GM23338 (cell line): ENCODE measurements around the gene NPAS3. TPM values are rescaled to one million over a fixed set of nuclear protein-coding genes. Genes with fewer than 3 reads are reported as not detected.

Source experiments
- ATAC-seq: fragments of 200-7000 bp; cut with Tn5 transposase; 3 replicates; pipeline ENCODE4 v1.9.1; 2020
- DNase-seq: peaks from one replicate; pipeline ENCODE4 v3.0.0-alpha.2; 2015; ENCODE audit warnings: low spot score
- H2AFZ ChIP-seq: fragments of 200-600 bp; sonication (generic); 2 replicates; pipeline ENCODE4 v1.8.0; 2016; ENCODE audit warnings: antibody characterized with exemption, mild to moderate bottlenecking, moderate library complexity
- H3F3A ChIP-seq: fragments of 200-600 bp; sonication (generic); replicated peaks from 2 replicates; pipeline ENCODE4 v1.8.0; 2017; ENCODE audit warnings: antibody characterized with exemption, mixed run types, low read depth
- H3K27ac ChIP-seq: fragments of 200-600 bp; sonication (generic); 2 replicates; pipeline ENCODE4 v1.6.1; 2016; ENCODE audit warnings: low read depth
- H3K27me3 ChIP-seq: fragments of 200-600 bp; sonication (generic); 2 replicates; pipeline ENCODE4 v1.8.0; 2016; ENCODE audit warnings: mild to moderate bottlenecking, mixed run types, moderate library complexity; ENCODE audit not compliant: insufficient read depth
- H3K36me3 ChIP-seq: fragments of 200-600 bp; sonication (generic); 2 replicates; pipeline ENCODE4 v1.8.0; 2016; ENCODE audit warnings: mild to moderate bottlenecking; ENCODE audit not compliant: insufficient read depth
- H3K4me1 ChIP-seq: fragments of 200-600 bp; sonication (generic); 2 replicates; pipeline ENCODE4 v1.8.0; 2016; ENCODE audit warnings: mild to moderate bottlenecking, moderate library complexity; ENCODE audit not compliant: insufficient read depth
- H3K4me2 ChIP-seq: fragments of 200-600 bp; sonication (generic); 2 replicates; pipeline ENCODE4 v1.7.1; 2017; ENCODE audit warnings: mixed run types
- H3K4me3 ChIP-seq: fragments of 200-600 bp; sonication (generic); 2 replicates; pipeline ENCODE4 v1.6.1; 2016; ENCODE audit warnings: mixed run types
- H3K79me2 ChIP-seq: fragments of 200-600 bp; sonication (generic); replicated peaks from 2 replicates; pipeline ENCODE4 v1.8.0; 2017; ENCODE audit warnings: mild to moderate bottlenecking; ENCODE audit not compliant: insufficient read depth
- H3K9me2 ChIP-seq: fragments of 200-600 bp; sonication (generic); 2 replicates; pipeline ENCODE4 v1.8.0; 2017; ENCODE audit not compliant: insufficient read depth
- H4K20me1 ChIP-seq: fragments of 200-600 bp; sonication (generic); replicated peaks from 2 replicates; pipeline ENCODE4 v1.8.0; 2017; ENCODE audit warnings: mild to moderate bottlenecking; ENCODE audit not compliant: insufficient read depth
- H3K27ac Mint-ChIP-seq: 2 replicates; pipeline ENCODE4 v1.8.0; 2020; ENCODE audit warnings: inconsistent platforms, mild to moderate bottlenecking, moderate library complexity, mixed read lengths
- H3K27me3 Mint-ChIP-seq: 3 replicates; pipeline ENCODE4 v1.8.0; 2022; ENCODE audit warnings: low read depth, mild to moderate bottlenecking, moderate library complexity, mixed read lengths, inconsistent platforms; ENCODE audit not compliant: insufficient read depth, poor library complexity
- H3K36me3 Mint-ChIP-seq: 3 replicates; pipeline ENCODE4 v1.8.0; 2021; ENCODE audit warnings: low read depth, mild to moderate bottlenecking, inconsistent platforms, moderate library complexity, mixed read lengths
- H3K4me1 Mint-ChIP-seq: 3 replicates; pipeline ENCODE4 v1.8.0; 2020; ENCODE audit warnings: mild to moderate bottlenecking, inconsistent platforms, mixed read lengths
- H3K4me3 Mint-ChIP-seq: 3 replicates; pipeline ENCODE4 v1.8.0; 2021; ENCODE audit warnings: moderate library complexity, mild to moderate bottlenecking, inconsistent platforms, mixed read lengths
- H3K9me3 Mint-ChIP-seq: 3 replicates; pipeline ENCODE4 v1.8.0; 2020; ENCODE audit warnings: moderate library complexity, mild to moderate bottlenecking, inconsistent platforms, mixed read lengths
- CREB1 ChIP-seq: fragments of 250-450 bp; sonication (Bioruptor Pico); IDR thresholded peaks from 2 replicates; pipeline ENCODE4 v1.5.0; 2020; ENCODE audit warnings: low read depth, mild to moderate bottlenecking, moderate library complexity
- ETS1 ChIP-seq: IDR thresholded peaks from 2 replicates; pipeline ENCODE4 v1.6.1; 2016; ENCODE audit warnings: antibody characterized with exemption
- EZH2 ChIP-seq: fragments of 200-600 bp; sonication (generic); IDR thresholded peaks from one replicate; pipeline ENCODE4 v1.8.0; 2017; ENCODE audit warnings: antibody characterized with exemption, mild to moderate bottlenecking, low read depth; ENCODE audit not compliant: unreplicated experiment
- EZH2phosphoT487 ChIP-seq: fragments of 200-600 bp; sonication (generic); IDR thresholded peaks from one replicate; pipeline ENCODE4 v1.8.1; 2018; ENCODE audit warnings: antibody characterized with exemption; ENCODE audit not compliant: unreplicated experiment
- JUNB ChIP-seq: IDR thresholded peaks from one replicate; pipeline ENCODE4 v1.6.1; 2016; ENCODE audit warnings: antibody characterized with exemption; ENCODE audit not compliant: unreplicated experiment
- ZNF331 ChIP-seq: fragments of 250-450 bp; sonication (Bioruptor Pico); IDR thresholded peaks from 2 replicates; pipeline ENCODE4 v1.5.0; 2020; ENCODE audit warnings: low read depth, mild to moderate bottlenecking, moderate library complexity
- polyA plus RNA-seq: library from polyadenylated mRNA; unstranded; fragments of >200 nt; fragmentation: Nextera tagmentation; extraction: Ambion mirVana; gene quantifications from 2 replicates; pipeline ENCODE4 v1.2.1, GENCODE V29; 2016
- total RNA-seq: library from RNA; depleted of rRNA; stranded (reverse); fragments of >200 nt; shearing (Covaris generic); gene quantifications from 2 replicates; pipeline ENCODE4 v1.2.3, GENCODE V29; 2014
- TF ChIP-seq, protein P1 (sequence below), 2 experiments: fragments of 200-600 bp in 1 of 2; sonication (generic) in 1 of 2; conservative IDR thresholded peaks; 2 replicates each; pipeline versions ENCODE4 v1.5.1 to v1.6.1; 2016 to 2017; ENCODE audit warnings: antibody characterized with exemption in 2 of 2, low read depth in 2 of 2, mild to moderate bottlenecking in 2 of 2, moderate library complexity in 1 of 2

NPAS3 gene
- total and polyA plus RNA-seq, 2 experiments from 2014 or later, result 0.17 to 0.19 TPM

- Histone ChIP-seq H3F3A (no peaks in the 10 kb centered on the region), H3K79me2 (no peaks in the 10 kb centered on the region), H3K4me3 (no peak overlapping the region), H3K27ac (no peak overlapping the region), H3K9me2 (no peaks in the 10 kb centered on the region), H3K4me1 (no peaks in the 10 kb centered on the region), H3K27me3 (no peaks in the 10 kb centered on the region), H2AFZ (no peak overlapping the region), H3K4me2 (no peak overlapping the region), H4K20me1 (no peaks in the 10 kb centered on the region), H3K36me3 (no peaks in the 10 kb centered on the region)
- H3K27me3 Mint-ChIP-seq, result no peaks in the 10 kb centered on the region
- ATAC-seq (no peak), DNase-seq (no peak)
- H3K4me3 Mint-ChIP-seq, result no peak overlapping the region
- peaks cover 4% of the 10 kb centered on the region; the same call in 2 of the 3 replicates for H3K4me1 Mint-ChIP-seq
- H3K27ac Mint-ChIP-seq, result no peak overlapping the region
- TF ChIP-seq EZH2phosphoT487, result no peak
- TF ChIP-seq ZNF331, result no peak
- no peak for TF ChIP-seq CREB1
- TF ChIP-seq ETS1, result no peak
- TF ChIP-seq EZH2, result no peak
- TF ChIP-seq, protein P1, sequence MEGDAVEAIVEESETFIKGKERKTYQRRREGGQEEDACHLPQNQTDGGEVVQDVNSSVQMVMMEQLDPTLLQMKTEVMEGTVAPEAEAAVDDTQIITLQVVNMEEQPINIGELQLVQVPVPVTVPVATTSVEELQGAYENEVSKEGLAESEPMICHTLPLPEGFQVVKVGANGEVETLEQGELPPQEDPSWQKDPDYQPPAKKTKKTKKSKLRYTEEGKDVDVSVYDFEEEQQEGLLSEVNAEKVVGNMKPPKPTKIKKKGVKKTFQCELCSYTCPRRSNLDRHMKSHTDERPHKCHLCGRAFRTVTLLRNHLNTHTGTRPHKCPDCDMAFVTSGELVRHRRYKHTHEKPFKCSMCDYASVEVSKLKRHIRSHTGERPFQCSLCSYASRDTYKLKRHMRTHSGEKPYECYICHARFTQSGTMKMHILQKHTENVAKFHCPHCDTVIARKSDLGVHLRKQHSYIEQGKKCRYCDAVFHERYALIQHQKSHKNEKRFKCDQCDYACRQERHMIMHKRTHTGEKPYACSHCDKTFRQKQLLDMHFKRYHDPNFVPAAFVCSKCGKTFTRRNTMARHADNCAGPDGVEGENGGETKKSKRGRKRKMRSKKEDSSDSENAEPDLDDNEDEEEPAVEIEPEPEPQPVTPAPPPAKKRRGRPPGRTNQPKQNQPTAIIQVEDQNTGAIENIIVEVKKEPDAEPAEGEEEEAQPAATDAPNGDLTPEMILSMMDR (conservative IDR thresholded peaks at IDR 0.05; ENCODE audit: low read depth in 2 of 2), result no peak
- H3K36me3 Mint-ChIP-seq, result no peaks in the 10 kb centered on the region
- no peaks in the 10 kb centered on the region for H3K9me3 Mint-ChIP-seq
Measured at GRCh38 chr14:33029511-33029910, 90.8 kb downstream of the NPAS3 start.

DNA sequence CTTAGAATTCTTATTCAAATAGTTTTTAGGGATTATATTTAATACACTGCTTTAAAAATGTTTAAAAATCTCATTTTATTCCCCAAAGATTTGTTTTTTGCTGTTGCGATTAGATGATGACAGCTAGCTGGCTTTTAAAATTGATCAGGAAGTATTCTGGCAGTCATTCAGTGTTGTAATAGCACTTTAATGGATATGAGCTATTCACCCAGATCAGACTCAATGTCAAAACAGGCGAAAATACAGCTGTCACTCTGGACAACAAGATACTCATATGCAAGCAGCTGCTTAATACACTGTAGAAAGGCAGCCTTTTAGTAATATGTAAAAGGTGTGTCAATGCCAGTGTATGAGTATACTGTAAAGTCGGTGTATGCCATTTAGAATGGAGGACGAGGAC, 91.7 kb downstream of the NPAS3 start:
- Histone ChIP-seq H3K4me3 (no peak overlapping the region), H3F3A (no peaks in the 10 kb centered on the region), H3K4me1 (no peaks in the 10 kb centered on the region), H3K27ac (no peak overlapping the region), H4K20me1 (no peaks in the 10 kb centered on the region), H3K27me3 (no peaks in the 10 kb centered on the region), H2AFZ (no peak overlapping the region), H3K79me2 (no peaks in the 10 kb centered on the region), H3K36me3 (no peaks in the 10 kb centered on the region), H3K4me2 (no peak overlapping the region), H3K9me2 (no peaks in the 10 kb centered on the region)
- Mint-ChIP-seq H3K36me3 (no peaks in the 10 kb centered on the region), H3K27me3 (no peaks in the 10 kb centered on the region), H3K4me3 (no peak overlapping the region), H3K27ac (no peak overlapping the region), H3K4me1 (peaks cover 4% of the 10 kb centered on the region; the same call in 2 of the 3 replicates), H3K9me3 (no peaks in the 10 kb centered on the region)
- DNase-seq, result no peak
- no peak for TF ChIP-seq JUNB
- TF ChIP-seq EZH2phosphoT487, result no peak
- no peak for TF ChIP-seq ZNF331
- TF ChIP-seq, protein P1 (conservative IDR thresholded peaks at IDR 0.05; ENCODE audit: low read depth in 2 of 2), result no peak
- TF ChIP-seq CREB1, result no peak
- no peak for TF ChIP-seq EZH2
- ATAC-seq, result no peak
